Neural progenitor cell (in vitro differentiated cells): Measurements from ENCODE around the gene CMTM4. TPM values are rescaled to one million over a fixed set of nuclear protein-coding genes. Genes with fewer than 3 reads are reported as not detected.

Experiments
- DNase-seq: peaks from one replicate; pipeline ENCODE4 v3.0.0-alpha.2; 2016; ENCODE audit warnings: low spot score
- H2AFZ ChIP-seq: fragments of 200-600 bp; sonication (generic); replicated peaks from 2 replicates; pipeline ENCODE4 v1.6.1; 2016; ENCODE audit warnings: antibody characterized with exemption
- H3F3A ChIP-seq: fragments of 200-600 bp; sonication (generic); 2 replicates; pipeline ENCODE4 v1.6.1; 2016; ENCODE audit warnings: antibody characterized with exemption, low read depth
- H3K27ac ChIP-seq: fragments of 200-600 bp; sonication (generic); 2 replicates; pipeline ENCODE4 v1.5.1; 2016; ENCODE audit warnings: mild to moderate bottlenecking
- H3K27me3 ChIP-seq: fragments of 200-600 bp; sonication (generic); 2 replicates; pipeline ENCODE4 v1.6.1; 2016; ENCODE audit warnings: mild to moderate bottlenecking, moderate library complexity
- H3K36me3 ChIP-seq: fragments of 200-600 bp; sonication (generic); 2 replicates; pipeline ENCODE4 v1.5.1; 2016
- H3K4me1 ChIP-seq: fragments of 200-600 bp; sonication (generic); 2 replicates; pipeline ENCODE4 v1.6.1; 2016; ENCODE audit warnings: mixed run types
- H3K4me2 ChIP-seq: fragments of 200-600 bp; sonication (generic); 2 replicates; pipeline ENCODE4 v1.6.1; 2016
- H3K4me3 ChIP-seq: fragments of 200-600 bp; sonication (generic); 2 replicates; pipeline ENCODE4 v1.5.1; 2016
- H3K79me2 ChIP-seq: fragments of 200-600 bp; sonication (generic); 2 replicates; pipeline ENCODE4 v1.6.1; 2016; ENCODE audit warnings: low read depth
- H3K9ac ChIP-seq: fragments of 200-600 bp; sonication (generic); 2 replicates; pipeline ENCODE4 v1.6.1; 2016
- H3K9me3 ChIP-seq: fragments of 200-600 bp; sonication (generic); 2 replicates; pipeline ENCODE4 v1.5.1; 2016; ENCODE audit warnings: low read depth
- H4K20me1 ChIP-seq: fragments of 200-600 bp; sonication (generic); 2 replicates; pipeline ENCODE4 v1.6.1; 2016; ENCODE audit warnings: low read depth
- H3K27ac Mint-ChIP-seq: 3 replicates; pipeline ENCODE4 v1.8.0; 2021; ENCODE audit warnings: mixed read lengths
- H3K27me3 Mint-ChIP-seq: 2 replicates; pipeline ENCODE4 v1.8.0; 2022; ENCODE audit warnings: low read depth, mild to moderate bottlenecking, inconsistent platforms, moderate library complexity, mixed read lengths; ENCODE audit not compliant: insufficient read depth
- H3K36me3 Mint-ChIP-seq: 3 replicates; pipeline ENCODE4 v1.8.0; 2021; ENCODE audit warnings: mixed read lengths
- H3K4me1 Mint-ChIP-seq: 3 replicates; pipeline ENCODE4 v1.8.0; 2021; ENCODE audit warnings: mixed read lengths
- H3K4me3 Mint-ChIP-seq: 3 replicates; pipeline ENCODE4 v1.8.0; 2021; ENCODE audit warnings: mild to moderate bottlenecking, moderate library complexity, mixed read lengths
- H3K9me3 Mint-ChIP-seq: 3 replicates; pipeline ENCODE4 v1.8.0; 2020; ENCODE audit warnings: mixed read lengths
- EZH2 ChIP-seq: fragments of 200-600 bp; sonication (generic); IDR thresholded peaks from 2 replicates; pipeline ENCODE4 v1.6.1; 2017; ENCODE audit warnings: antibody characterized with exemption, mild to moderate bottlenecking, moderate library complexity
- EZH2phosphoT487 ChIP-seq: fragments of 200-600 bp; sonication (generic); IDR thresholded peaks from 2 replicates; pipeline ENCODE4 v1.6.1; 2017; ENCODE audit warnings: antibody characterized with exemption
- total RNA-seq: library from RNA; depleted of rRNA; stranded (reverse); fragments of >200 nt; gene quantifications from 2 replicates; pipeline ENCODE4 v1.2.3, GENCODE V29; 2015; ENCODE audit warnings: low replicate concordance
- TF ChIP-seq, protein P1 (sequence below): fragments of 200-600 bp; sonication (generic); IDR thresholded peaks from 2 replicates; pipeline ENCODE4 v1.5.1; 2017; ENCODE audit warnings: antibody characterized with exemption, mild to moderate bottlenecking

The CMTM4 gene
- total RNA-seq, 1 donor from 2014 or later: 25.9 TPM

DNA sequence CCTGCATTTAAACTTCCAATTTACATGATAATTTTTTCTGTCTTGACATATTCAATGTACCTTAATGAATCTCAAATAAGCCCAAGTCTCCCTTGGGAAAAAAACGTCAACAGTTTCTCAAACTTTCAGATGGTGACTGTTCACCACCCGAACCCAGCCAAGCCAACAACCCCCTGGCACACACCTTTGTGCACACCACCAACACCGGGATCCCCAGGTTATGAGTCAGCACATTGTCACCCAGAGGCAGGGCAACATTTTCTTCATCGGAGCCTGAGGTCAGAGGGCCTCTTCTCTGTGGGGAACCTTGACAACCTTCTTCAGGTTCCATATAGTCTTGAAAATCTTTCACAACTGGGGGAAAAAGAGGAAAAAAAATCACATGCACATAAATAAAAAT, 39.3 kb upstream of the CMTM4 start:
- Histone ChIP-seq H3F3A (peaks cover 15% of the 10 kb centered on the region), H3K27ac (no peak overlapping the region), H3K9me3 (no peaks in the 10 kb centered on the region), H3K27me3 (no peaks in the 10 kb centered on the region), H3K4me2 (no peak overlapping the region), H3K36me3 (peaks cover 31% of the 10 kb centered on the region), H4K20me1 (peaks cover 43% of the 10 kb centered on the region), H3K4me1 (peaks cover 2% of the 10 kb centered on the region), H3K9ac (no peak overlapping the region), H2AFZ (no peak overlapping the region), H3K79me2 (peaks cover 44% of the 10 kb centered on the region), H3K4me3 (no peak overlapping the region)
- DNase-seq: no peak
- H3K9me3 Mint-ChIP-seq: no peaks in the 10 kb centered on the region
- no peaks in the 10 kb centered on the region for H3K4me1 Mint-ChIP-seq
- peaks cover 55% of the 10 kb centered on the region for H3K36me3 Mint-ChIP-seq
- no peak overlapping the region for H3K4me3 Mint-ChIP-seq
- H3K27ac Mint-ChIP-seq: no peak overlapping the region
- peaks cover 2% of the 10 kb centered on the region for H3K27me3 Mint-ChIP-seq
- TF ChIP-seq EZH2 (no peak), EZH2phosphoT487 (no peak)
- TF ChIP-seq, protein P1, sequence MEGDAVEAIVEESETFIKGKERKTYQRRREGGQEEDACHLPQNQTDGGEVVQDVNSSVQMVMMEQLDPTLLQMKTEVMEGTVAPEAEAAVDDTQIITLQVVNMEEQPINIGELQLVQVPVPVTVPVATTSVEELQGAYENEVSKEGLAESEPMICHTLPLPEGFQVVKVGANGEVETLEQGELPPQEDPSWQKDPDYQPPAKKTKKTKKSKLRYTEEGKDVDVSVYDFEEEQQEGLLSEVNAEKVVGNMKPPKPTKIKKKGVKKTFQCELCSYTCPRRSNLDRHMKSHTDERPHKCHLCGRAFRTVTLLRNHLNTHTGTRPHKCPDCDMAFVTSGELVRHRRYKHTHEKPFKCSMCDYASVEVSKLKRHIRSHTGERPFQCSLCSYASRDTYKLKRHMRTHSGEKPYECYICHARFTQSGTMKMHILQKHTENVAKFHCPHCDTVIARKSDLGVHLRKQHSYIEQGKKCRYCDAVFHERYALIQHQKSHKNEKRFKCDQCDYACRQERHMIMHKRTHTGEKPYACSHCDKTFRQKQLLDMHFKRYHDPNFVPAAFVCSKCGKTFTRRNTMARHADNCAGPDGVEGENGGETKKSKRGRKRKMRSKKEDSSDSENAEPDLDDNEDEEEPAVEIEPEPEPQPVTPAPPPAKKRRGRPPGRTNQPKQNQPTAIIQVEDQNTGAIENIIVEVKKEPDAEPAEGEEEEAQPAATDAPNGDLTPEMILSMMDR: no peak

DNA sequence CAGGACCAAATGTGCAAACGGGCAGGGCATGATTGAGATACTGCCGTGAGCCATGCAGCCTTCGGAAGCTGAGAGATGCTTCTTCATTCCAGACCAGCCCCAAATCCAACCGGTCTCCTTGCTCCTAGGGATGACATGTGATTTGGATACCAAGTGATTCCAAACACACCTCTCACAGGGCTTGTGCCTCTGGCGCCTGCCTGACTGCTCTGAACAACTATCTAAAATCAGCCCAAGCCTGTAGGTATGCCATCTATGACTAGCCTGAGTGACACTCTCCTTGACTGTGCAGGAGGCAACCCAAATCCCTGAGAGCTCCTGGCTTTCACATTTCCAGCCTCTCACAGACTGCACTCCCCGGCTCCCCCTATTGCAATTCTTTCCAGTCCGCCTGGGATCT, 34.6 kb upstream of the CMTM4 start:
- no peaks in the 10 kb centered on the region for H3K4me1 ChIP-seq
- no peaks in the 10 kb centered on the region for H3K9me3 ChIP-seq
- H3K4me3 ChIP-seq: no peak overlapping the region
- no peaks in the 10 kb centered on the region for H3K79me2 ChIP-seq
- Mint-ChIP-seq H3K9me3 (no peaks in the 10 kb centered on the region), H3K27me3 (peaks cover 2% of the 10 kb centered on the region), H3K4me3 (no peak overlapping the region), H3K36me3 (peaks cover 40% of the 10 kb centered on the region), H3K27ac (no peak overlapping the region), H3K4me1 (no peaks in the 10 kb centered on the region)
- H3K27me3 ChIP-seq: no peaks in the 10 kb centered on the region
- H3K36me3 ChIP-seq: peaks cover 23% of the 10 kb centered on the region
- peaks cover 22% of the 10 kb centered on the region for H3F3A ChIP-seq
- TF ChIP-seq, protein P1: no peak
- no peak for TF ChIP-seq EZH2phosphoT487
- no peak for TF ChIP-seq EZH2
- H3K4me2 ChIP-seq: no peak overlapping the region
- H4K20me1 ChIP-seq: peaks cover 11% of the 10 kb centered on the region
- DNase-seq: no peak
- H3K9ac ChIP-seq: no peak overlapping the region
- H3K27ac ChIP-seq: no peak overlapping the region
- H2AFZ ChIP-seq: no peak overlapping the region

DNA sequence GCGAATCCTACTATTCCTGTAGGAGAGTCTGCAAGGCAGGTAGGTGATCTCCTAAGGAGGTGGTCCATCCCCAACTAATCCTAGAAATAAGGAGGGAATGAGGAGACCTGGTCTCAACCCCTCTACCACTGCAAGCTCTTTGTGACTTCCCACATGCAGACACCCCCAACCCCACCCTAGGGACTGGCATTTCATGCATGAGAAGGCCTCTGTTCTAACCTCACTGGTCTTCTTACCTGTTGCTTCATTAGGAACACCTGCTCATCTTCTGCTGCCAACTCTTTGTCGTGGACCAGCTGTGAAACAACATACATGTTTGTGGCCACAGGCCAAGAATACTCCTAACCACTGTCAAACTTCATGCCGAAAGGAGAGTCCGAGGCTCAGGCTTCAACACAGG, 32.3 kb upstream of the CMTM4 start:
- Mint-ChIP-seq H3K4me3 (no peak overlapping the region), H3K4me1 (no peaks in the 10 kb centered on the region), H3K27me3 (no peaks in the 10 kb centered on the region), H3K27ac (no peak overlapping the region), H3K36me3 (peaks cover 40% of the 10 kb centered on the region), H3K9me3 (no peaks in the 10 kb centered on the region)
- Histone ChIP-seq H3F3A (peaks cover 22% of the 10 kb centered on the region), H3K9me3 (no peaks in the 10 kb centered on the region), H3K27me3 (no peaks in the 10 kb centered on the region), H3K9ac (no peak overlapping the region), H4K20me1 (peaks cover 11% of the 10 kb centered on the region), H3K4me2 (no peak overlapping the region), H3K27ac (no peak overlapping the region), H3K79me2 (no peaks in the 10 kb centered on the region), H3K4me1 (no peaks in the 10 kb centered on the region), H3K4me3 (no peak overlapping the region), H2AFZ (no peak overlapping the region), H3K36me3 (peaks cover 16% of the 10 kb centered on the region)
- TF ChIP-seq EZH2: no peak
- TF ChIP-seq EZH2phosphoT487: no peak
- TF ChIP-seq, protein P1: no peak
- no peak for DNase-seq
